ENCODE data around the gene KIAA1191. TPM values are rescaled to one million over a fixed set of nuclear protein-coding genes. Genes with fewer than 3 reads are reported as not detected.

KIAA1191 gene
- total RNA-seq, 1 experiment from 2014 or later, result 99.0 TPM

DNA sequence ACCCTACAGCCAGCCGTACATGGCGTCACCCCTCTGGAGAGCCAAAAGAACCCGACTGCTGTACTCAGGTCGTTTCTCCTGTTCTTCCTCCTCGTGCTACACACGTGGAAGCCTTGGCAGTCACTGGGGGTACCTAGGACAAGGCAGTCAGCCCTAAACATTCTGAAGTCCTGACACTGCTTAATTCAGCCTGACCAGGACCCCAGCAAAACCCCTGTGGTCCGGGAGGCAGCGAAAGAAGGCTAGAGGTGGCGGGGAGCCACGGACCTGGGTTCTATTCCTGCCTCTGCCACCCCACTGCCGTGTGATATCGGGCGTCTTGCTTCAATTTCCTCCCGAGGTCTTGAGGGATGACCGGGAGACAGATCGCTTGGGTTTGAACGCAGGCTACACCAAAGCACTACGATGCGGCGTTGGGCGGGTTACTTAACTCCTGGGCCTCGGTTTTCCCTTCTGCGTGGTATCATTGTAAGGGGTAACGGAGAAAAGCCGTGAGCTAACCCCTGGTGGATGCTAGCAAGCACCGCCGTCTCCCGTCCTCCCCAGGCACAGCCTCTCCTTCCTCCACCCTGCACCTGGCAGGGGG, 3.3 kb upstream of the KIAA1191 start:
- H3K79me2 ChIP-seq (ENCODE audit: insufficient read depth, low read length), result peaks cover 16% of the 10 kb centered on the region
- H3K27ac ChIP-seq (ENCODE audit: low read depth, low read length), result no peak overlapping the region
- no TSS peak for BruUV-seq (replicated peaks)
- no peaks in the 10 kb centered on the region for H3K27me3 ChIP-seq (ENCODE audit: insufficient read depth, low read length)
- intact Hi-C loops (cut with micrococcal nuclease), result no loop called here
- ChIA-PET RAD21 (ENCODE audit: low non-redundant PET in 1 of 2, low total read pairs in 2 of 2, uncharacterized antibody in 2 of 2, unreplicated experiment in 2 of 2) (no interaction called here), POLR2A (no interaction called here), CTCF (no interaction called here)
- H3K9me3 ChIP-seq (ENCODE audit: control insufficient read depth in 1 of 2, insufficient read depth in 1 of 2, low read depth in 1 of 2, low read length in 2 of 2), result no peaks in the 10 kb centered on the region
- DNase-seq (ENCODE audit: low read depth, low spot score), result no peak
- no peaks in the 10 kb centered on the region for H3K36me3 ChIP-seq (ENCODE audit: control insufficient read depth in 1 of 2, insufficient read depth in 2 of 2, low read length in 2 of 2)
- no peaks in the 10 kb centered on the region for H4K20me1 ChIP-seq (ENCODE audit: insufficient read depth)
- no peak for ATAC-seq
- H3K4me1 ChIP-seq (ENCODE audit: control insufficient read depth in 1 of 2, insufficient read depth in 2 of 2, low read length in 2 of 2), result peaks cover 9 to 19% of the 10 kb centered on the region in 2 experiments
- no peaks in the 10 kb centered on the region for H3K9me2 ChIP-seq (ENCODE audit: insufficient read depth)
- H3K4me3 ChIP-seq (replicated peaks in 1 of 2; ENCODE audit: low read depth in 1 of 2, low read length in 2 of 2), result no peak overlapping the region
- no peak overlapping the region for H3K4me2 ChIP-seq (ENCODE audit: low read length)
- no peak overlapping the region for H3K9ac ChIP-seq (ENCODE audit: low read length)
- H2AFZ ChIP-seq (ENCODE audit: low read depth, low read length, poor library complexity, severe bottlenecking), result no peak overlapping the region
- no peak for TF ChIP-seq POLR2AphosphoS5 (IDR thresholded peaks at IDR 0.05; ENCODE audit: low read depth, low read length)

DNA sequence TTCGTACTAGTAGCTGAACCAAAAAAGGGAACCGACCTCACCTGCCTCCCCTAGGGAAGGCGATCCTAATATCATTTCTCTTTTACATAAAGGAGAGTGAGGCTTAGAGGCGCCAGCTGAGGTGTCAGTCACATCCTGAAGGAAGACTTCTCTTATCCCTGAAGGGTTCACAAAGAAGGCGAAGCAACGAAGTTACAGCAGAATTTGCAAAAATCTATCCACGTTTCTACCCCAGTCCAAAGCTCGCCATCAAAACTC, 598 bp upstream of the KIAA1191 start:
- DNase-seq (ENCODE audit: low read depth, low spot score) (no peak), ATAC-seq (no peak)
- peak overlapping the region; percentile 80 for H2AFZ ChIP-seq (ENCODE audit: low read depth, low read length, poor library complexity, severe bottlenecking)
- H3K27me3 ChIP-seq (ENCODE audit: insufficient read depth, low read length), result no peaks in the 10 kb centered on the region
- CTCF ChIA-PET, result interaction anchor here (1.1 kb wide), 1 partner anchor 209 kb away, joined by 3 read pairs; no protein-coding TSS in a partner anchor
- POLR2A ChIA-PET, result interaction anchor here (0.7 to 1.2 kb wide), 3 partner anchors 8 to 19 kb away, joined by 3 to 5 read pairs (median 3); no protein-coding TSS in a partner anchor
- no TSS peak for BruUV-seq (replicated peaks)
- peak overlapping the region; percentile 97 to 100 for H3K4me3 ChIP-seq (replicated peaks in 1 of 2; ENCODE audit: low read depth in 1 of 2, low read length in 2 of 2)
- H3K4me1 ChIP-seq (ENCODE audit: control insufficient read depth in 1 of 2, insufficient read depth in 2 of 2, low read length in 2 of 2), result peaks cover 0 to 11% of the 10 kb centered on the region in 2 experiments; a peak in 2 of 4 replicates
- intact Hi-C loops (cut with micrococcal nuclease), result no loop called here
- H3K4me2 ChIP-seq (ENCODE audit: low read length), result peak overlapping the region; percentile 98
- peaks cover 3 to 14% of the 10 kb centered on the region in 2 experiments; a peak in 1 of 4 replicates for H3K36me3 ChIP-seq (ENCODE audit: control insufficient read depth in 1 of 2, insufficient read depth in 2 of 2, low read length in 2 of 2)
- no peaks in the 10 kb centered on the region for H3K9me2 ChIP-seq (ENCODE audit: insufficient read depth)
- H3K79me2 ChIP-seq (ENCODE audit: insufficient read depth, low read length), result peaks cover 34% of the 10 kb centered on the region
- RAD21 ChIA-PET (ENCODE audit: low non-redundant PET in 1 of 2, low total read pairs in 2 of 2, uncharacterized antibody in 2 of 2, unreplicated experiment in 2 of 2), result no interaction called here
- H4K20me1 ChIP-seq (ENCODE audit: insufficient read depth), result 0 out of 2 replicates have a peak, but pooled peaks cover 5% of the 10 kb centered on the region
- peak overlapping the region; percentile 96 for H3K9ac ChIP-seq (ENCODE audit: low read length)
- no peak overlapping the region for H3K27ac ChIP-seq (ENCODE audit: low read depth, low read length)
- TF ChIP-seq JUND (IDR thresholded peaks at IDR 0.05) (no peak), ELF1 (IDR thresholded peaks at IDR 0.05; ENCODE audit: borderline replicate concordance, low read depth) (no peak), CEBPB (IDR thresholded peaks at IDR 0.05; ENCODE audit: low read depth) (no peak), EZH2 (IDR thresholded peaks at IDR 0.05) (no peak), ZFX (IDR thresholded peaks at IDR 0.05) (no peak), POLR2AphosphoS5 (IDR thresholded peaks at IDR 0.05; ENCODE audit: low read depth, low read length) (no peak), POLR2A (IDR thresholded peaks at IDR 0.05; ENCODE audit: borderline replicate concordance, extremely low read depth, insufficient read depth, insufficient read length) (no peak), EZH2phosphoT487 (IDR thresholded peaks at IDR 0.05; ENCODE audit: borderline replicate concordance) (no peak), TCF7L2 (IDR thresholded peaks at IDR 0.05; ENCODE audit: borderline replicate concordance, extremely low read depth, insufficient read depth, insufficient read length) (no peak), RAD21 (IDR thresholded peaks at IDR 0.05; ENCODE audit: low read depth) (no peak)
- TF ChIP-seq, protein P1, sequence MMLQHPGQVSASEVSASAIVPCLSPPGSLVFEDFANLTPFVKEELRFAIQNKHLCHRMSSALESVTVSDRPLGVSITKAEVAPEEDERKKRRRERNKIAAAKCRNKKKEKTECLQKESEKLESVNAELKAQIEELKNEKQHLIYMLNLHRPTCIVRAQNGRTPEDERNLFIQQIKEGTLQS (IDR thresholded peaks at IDR 0.05), result no peak
- TF ChIP-seq, protein P2, sequence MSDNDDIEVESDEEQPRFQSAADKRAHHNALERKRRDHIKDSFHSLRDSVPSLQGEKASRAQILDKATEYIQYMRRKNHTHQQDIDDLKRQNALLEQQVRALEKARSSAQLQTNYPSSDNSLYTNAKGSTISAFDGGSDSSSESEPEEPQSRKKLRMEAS (IDR thresholded peaks at IDR 0.05), result no peak
- no peaks in the 10 kb centered on the region for H3K9me3 ChIP-seq (ENCODE audit: control insufficient read depth in 1 of 2, insufficient read depth in 1 of 2, low read depth in 1 of 2, low read length in 2 of 2)
